GM12875 (cell line): ENCODE measurements around the gene DENND2D.
A peak's percentile ranks its signal among the peaks of the same experiment; 100 is the strongest.

Experiments used
- H3K4me3 ChIP-seq: one replicate; pipeline ENCODE4 v1.5.1; 2011; ENCODE audit warnings: low read depth, low read length, control low read depth
- CTCF ChIP-seq: IDR thresholded peaks from 2 replicates; pipeline ENCODE4 v1.5.1; 2011; ENCODE audit warnings: low read depth, mild to moderate bottlenecking, control low read depth, inconsistent platforms, low read length, moderate library complexity, borderline replicate concordance; ENCODE audit not compliant: insufficient read depth

The DENND2D gene

DNA sequence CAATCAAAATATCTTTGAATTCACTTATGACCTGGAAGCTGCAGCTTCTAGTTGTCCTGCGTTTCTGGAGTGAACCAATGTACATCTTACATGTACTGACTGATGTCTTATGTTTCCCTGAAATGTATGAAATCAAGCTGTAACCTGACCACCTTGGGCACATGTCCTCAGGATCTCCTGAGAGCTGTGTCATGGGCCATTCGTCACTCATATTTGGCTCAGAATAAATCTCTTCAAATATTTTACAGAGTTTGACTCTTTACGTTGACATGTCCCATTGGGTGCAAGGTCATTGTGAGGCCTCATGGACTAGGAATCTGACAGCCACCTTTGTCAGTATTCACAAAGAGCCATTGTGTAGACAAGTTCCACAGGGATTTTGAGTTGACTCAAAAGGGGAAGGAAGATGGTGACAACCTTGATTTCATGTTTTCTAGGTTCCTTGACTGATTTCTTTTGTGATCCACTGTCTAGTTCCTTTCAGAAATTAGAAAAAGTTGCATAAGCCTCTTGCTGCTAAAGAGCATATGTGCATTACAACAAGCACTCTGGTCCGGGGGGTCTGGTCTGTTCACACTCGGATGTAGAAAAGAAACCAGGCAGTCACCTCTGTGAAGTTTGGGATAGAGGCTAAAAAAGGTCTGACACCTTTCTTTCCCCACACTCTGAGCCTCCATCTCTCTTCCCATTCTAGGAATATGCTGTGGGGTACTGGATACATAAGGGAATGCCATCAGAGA is 37.8 kb upstream of the DENND2D start:
- TF ChIP-seq CTCF: no peak
- H3K4me3 ChIP-seq: no peak overlapping the region

DNA sequence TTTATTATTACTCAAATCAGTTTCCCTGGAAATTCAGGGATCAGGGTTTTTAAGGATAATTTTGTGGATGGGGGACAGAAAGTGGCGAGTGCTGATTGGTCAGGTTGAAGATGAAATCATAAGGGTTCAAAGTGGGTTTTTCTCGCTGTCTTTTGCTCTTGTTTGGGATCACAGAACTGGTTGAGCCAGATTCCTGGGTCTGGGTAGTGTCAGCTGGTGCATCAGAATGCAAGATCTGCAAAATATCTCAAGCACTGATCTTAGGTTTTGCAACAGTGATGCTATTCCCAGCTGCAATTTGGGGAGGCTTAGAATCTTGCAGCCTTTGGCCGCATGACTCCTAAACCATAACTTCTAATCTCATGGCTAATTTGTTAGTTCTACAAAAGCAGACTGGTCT is 36.4 kb upstream of the DENND2D start:
- H3K4me3 ChIP-seq: no peak overlapping the region
- no peak for TF ChIP-seq CTCF

GRCh38 chr1:111236379-111236778 is 35.9 kb upstream of the DENND2D start:
- no peak overlapping the region for H3K4me3 ChIP-seq
- no peak for TF ChIP-seq CTCF

- no peak overlapping the region for H3K4me3 ChIP-seq
- no peak for TF ChIP-seq CTCF
These were observed 34.4 kb upstream of the DENND2D start for GRCh38 chr1:111234866-111235265.

GRCh38 chr1:111234258-111234657 is 33.8 kb upstream of the DENND2D start:
- H3K4me3 ChIP-seq: no peak overlapping the region
- no peak for TF ChIP-seq CTCF

GRCh38 chr1:111232134-111232533 is 31.7 kb upstream of the DENND2D start:
- no peak for TF ChIP-seq CTCF
- H3K4me3 ChIP-seq: peak overlapping the region; percentile 50

GRCh38 chr1:111228748-111229126 is 28.3 kb upstream of the DENND2D start:
- no peak overlapping the region for H3K4me3 ChIP-seq
- TF ChIP-seq CTCF: no peak
